PC-3 (cell line): ENCODE results near the gene SDC4. TPM values are rescaled to one million over a fixed set of nuclear protein-coding genes. Genes with fewer than 3 reads are reported as not detected.

Source experiments
- ATAC-seq: fragments of 200-7000 bp; cut with Tn5 transposase; 2 replicates; pipeline ENCODE4 v1.9.1; 2020; ENCODE audit warnings: mild to moderate bottlenecking, moderate library complexity
- BruUV-seq: library from RNA; stranded (reverse); fragments of 400-500 nt; replicated peaks from 2 replicates; lab custom pipeline; 2021; lab: Mats Ljungman, UMichigan
- CTCF ChIA-PET: fragments of 300-600 bp; sonication (Branson Sonifier 250); formaldehyde crosslinking; loops from one replicate; lab custom pipeline; 2022; ENCODE audit warnings: antibody characterized with exemption; lab: Charles Lee
- POLR2A ChIA-PET: fragments of 300-600 bp; sonication (Branson Sonifier 250); formaldehyde crosslinking; loops from one replicate; lab custom pipeline; 2022; ENCODE audit warnings: antibody characterized with exemption; ENCODE audit not compliant: unreplicated experiment; lab: Charles Lee
- DNase-seq: peaks from one replicate; pipeline ENCODE4 v3.0.0-alpha.2; 2015
- H2AFZ ChIP-seq: fragments of 300-600 bp; sonication (generic); 2 replicates; pipeline ENCODE4 v1.6.0; 2016; ENCODE audit warnings: antibody characterized with exemption, low read length
- H3F3A ChIP-seq: fragments of 300-600 bp; sonication (generic); one replicate; pipeline ENCODE4 v1.6.0; 2017; ENCODE audit warnings: antibody characterized with exemption, low read length, control low read depth, mild to moderate bottlenecking; ENCODE audit not compliant: unreplicated experiment
- H3K27ac ChIP-seq: fragments of 300-600 bp; sonication (generic); 2 replicates; pipeline ENCODE4 v1.5.1; 2016; ENCODE audit warnings: mild to moderate bottlenecking, low read length
- H3K27me3 ChIP-seq: fragments of 300-600 bp; sonication (generic); 2 replicates; pipeline ENCODE4 v1.6.1; 2016; ENCODE audit warnings: low read length, mixed read lengths
- H3K36me3 ChIP-seq: fragments of 300-600 bp; sonication (generic); 2 replicates; pipeline ENCODE4 v1.6.1; 2016; ENCODE audit warnings: low read depth, mixed run types, low read length, mixed read lengths
- H3K4me1 ChIP-seq: fragments of 300-600 bp; sonication (generic); 2 replicates; pipeline ENCODE4 v1.5.1; 2016; ENCODE audit warnings: low read length; ENCODE audit not compliant: insufficient read depth
- H3K4me2 ChIP-seq: fragments of 300-600 bp; sonication (generic); 2 replicates; pipeline ENCODE4 v1.6.0; 2016; ENCODE audit warnings: low read length
- H3K4me3 ChIP-seq: fragments of 300-600 bp; sonication (generic); 2 replicates; pipeline ENCODE4 v1.5.1; 2016; ENCODE audit warnings: mild to moderate bottlenecking, low read length, mixed read lengths
- H3K79me2 ChIP-seq: fragments of 300-600 bp; sonication (generic); 2 replicates; pipeline ENCODE4 v1.6.1; 2017; ENCODE audit warnings: low read length, mixed read lengths
- H3K9ac ChIP-seq: fragments of 300-600 bp; sonication (generic); 2 replicates; pipeline ENCODE4 v1.6.0; 2016; ENCODE audit warnings: mild to moderate bottlenecking, low read length
- H3K9me2 ChIP-seq: fragments of 300-600 bp; sonication (generic); replicated peaks from 2 replicates; pipeline ENCODE4 v1.6.1; 2016; ENCODE audit warnings: mixed run types, low read length, mixed read lengths
- H3K9me3 ChIP-seq: fragments of 300-600 bp; sonication (generic); 2 replicates; pipeline ENCODE4 v1.6.1; 2016; ENCODE audit warnings: low read length, mixed read lengths
- H4K20me1 ChIP-seq: fragments of 300-600 bp; sonication (generic); 2 replicates; pipeline ENCODE4 v1.6.1; 2016; ENCODE audit warnings: low read length, mixed read lengths
- CTCF ChIP-seq: fragments of 300-600 bp; sonication (generic); conservative IDR thresholded peaks from 2 replicates; pipeline ENCODE4 v1.5.1; 2017; ENCODE audit warnings: antibody characterized with exemption, low read depth, mild to moderate bottlenecking, low read length
- EZH2 ChIP-seq: fragments of 300-600 bp; sonication (generic); IDR thresholded peaks from one replicate; pipeline ENCODE4 v1.6.1; 2017; ENCODE audit warnings: antibody characterized with exemption, mild to moderate bottlenecking, low read length; ENCODE audit not compliant: unreplicated experiment
- EZH2phosphoT487 ChIP-seq: fragments of 300-600 bp; sonication (generic); IDR thresholded peaks from 2 replicates; pipeline ENCODE4 v1.6.1; 2018; ENCODE audit warnings: mild to moderate bottlenecking, antibody characterized with exemption, low read length, borderline replicate concordance
- intact Hi-C: fragments of 100-400 bp; cut with micrococcal nuclease; formaldehyde crosslinking; loops from 2 replicates; pipeline ENCODE4 v1.9.0; 2023
- total RNA-seq: library from RNA; depleted of rRNA; stranded (reverse); fragments of >200 nt; gene quantifications from 2 replicates; pipeline ENCODE4 v1.2.3, GENCODE V29; 2014

The SDC4 gene
- total RNA-seq, 1 experiment from 2014 or later: 134 TPM

DNA sequence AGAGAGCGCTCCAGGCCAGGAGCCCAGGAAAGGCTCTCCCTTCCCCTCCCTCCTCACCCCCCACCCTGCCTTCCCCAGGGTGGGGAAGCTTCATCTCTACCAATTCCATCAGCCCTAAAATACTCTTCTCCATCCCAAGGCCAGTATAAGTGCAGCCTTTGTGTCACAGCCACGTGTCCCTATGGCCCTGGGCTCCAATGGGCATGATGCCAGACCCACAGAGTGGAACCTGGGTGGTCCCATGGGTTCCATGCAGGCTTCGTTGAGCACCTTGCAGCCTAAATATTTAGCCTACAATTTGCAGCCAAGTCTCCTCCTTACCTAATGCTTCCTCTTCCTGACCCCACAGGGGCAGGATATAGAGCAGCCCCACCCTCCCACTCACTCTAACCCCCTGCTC, 39.1 kb downstream of the SDC4 start:
- Histone ChIP-seq H3K27ac (no peak overlapping the region), H3K4me1 (no peaks in the 10 kb centered on the region), H3K4me3 (no peak overlapping the region), H3K9me2 (no peaks in the 10 kb centered on the region), H3K4me2 (no peak overlapping the region), H4K20me1 (no peaks in the 10 kb centered on the region), H3K36me3 (no peaks in the 10 kb centered on the region), H3F3A (no peaks in the 10 kb centered on the region), H3K9ac (no peak overlapping the region), H3K27me3 (no peaks in the 10 kb centered on the region), H2AFZ (no peak overlapping the region), H3K9me3 (no peaks in the 10 kb centered on the region), H3K79me2 (no peaks in the 10 kb centered on the region)
- no peak for DNase-seq
- no peak for ATAC-seq
- POLR2A ChIA-PET: no interaction called here
- intact Hi-C loops: no loop called here
- TF ChIP-seq EZH2phosphoT487 (no peak), EZH2 (no peak), CTCF (no peak)
- CTCF ChIA-PET: no interaction called here
- BruUV-seq: no TSS peak

DNA sequence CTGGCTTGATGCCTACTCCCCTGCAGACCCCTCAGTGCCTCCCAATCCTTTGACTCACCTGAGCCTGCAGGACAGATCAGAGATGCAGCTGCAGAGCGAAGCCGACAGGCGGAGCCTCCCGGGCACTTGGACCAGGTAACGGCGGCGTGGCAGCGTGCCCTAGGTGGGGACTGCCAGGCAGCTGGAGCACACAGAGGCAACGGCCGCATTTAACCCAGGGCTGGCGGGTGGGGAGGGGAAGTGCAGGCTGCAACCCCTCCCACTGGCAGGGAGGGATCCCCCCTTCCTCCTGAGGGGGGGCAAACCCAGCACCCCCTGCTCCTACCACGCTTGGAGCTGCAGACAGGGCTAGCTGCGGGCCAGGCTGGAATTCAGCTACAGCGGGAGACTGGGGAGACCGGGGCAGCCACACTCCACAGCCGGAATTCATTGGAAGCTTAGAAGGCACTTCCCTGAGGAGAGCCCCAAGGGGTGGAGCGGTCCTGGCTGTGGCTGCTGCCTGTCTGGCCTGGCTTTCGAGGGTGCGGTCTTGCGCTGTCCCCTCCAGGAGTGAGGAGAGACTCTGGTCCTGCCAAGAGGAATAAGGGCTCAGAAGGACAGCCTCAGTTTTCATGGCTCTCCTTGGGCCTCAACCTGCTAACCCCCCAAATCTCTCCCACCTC, 40.0 kb downstream of the SDC4 start, which contains the start of gene MATN4:
Gene MATN4, minus strand, starts transcription at position 183 of the 662 bp plus-strand sequence. CDS start 2,717 bp downstream, outside the sequence.
- H3K9me3 ChIP-seq: no peaks in the 10 kb centered on the region
- H3K9ac ChIP-seq: no peak within 1 kb of the TSS
- no peaks in the 10 kb centered on the region for H3F3A ChIP-seq
- no TSS peak for BruUV-seq
- intact Hi-C loops: no loop called here
- no peaks in the 10 kb centered on the region for H3K9me2 ChIP-seq
- H4K20me1 ChIP-seq: no peaks in the 10 kb centered on the region
- H3K27me3 ChIP-seq: no peaks in the 10 kb centered on the region
- H2AFZ ChIP-seq: no peak within 1 kb of the TSS
- H3K4me1 ChIP-seq: no peaks in the 10 kb centered on the region
- ChIA-PET CTCF (no interaction called here), POLR2A (no interaction called here)
- no peaks in the 10 kb centered on the region for H3K36me3 ChIP-seq
- H3K27ac ChIP-seq: no peak within 1 kb of the TSS
- TF ChIP-seq CTCF (no peak), EZH2phosphoT487 (no peak), EZH2 (no peak)
- DNase-seq (no peak), ATAC-seq (no peak; the same call in 1 of the 2 replicates)
- no peak within 1 kb of the TSS for H3K4me3 ChIP-seq
- H3K79me2 ChIP-seq: no peaks in the 10 kb centered on the region
- H3K4me2 ChIP-seq: no peak within 1 kb of the TSS

- no peaks in the 10 kb centered on the region for H4K20me1 ChIP-seq
- no peaks in the 10 kb centered on the region for H3K79me2 ChIP-seq
- H3K36me3 ChIP-seq: no peaks in the 10 kb centered on the region
- intact Hi-C loops: no loop called here
- TF ChIP-seq CTCF (no peak), EZH2phosphoT487 (no peak), EZH2 (no peak)
- ChIA-PET POLR2A (no interaction called here), CTCF (no interaction called here)
- no peaks in the 10 kb centered on the region for H3F3A ChIP-seq
- no peaks in the 10 kb centered on the region for H3K9me3 ChIP-seq
- H3K9me2 ChIP-seq: no peaks in the 10 kb centered on the region
- H3K27me3 ChIP-seq: no peaks in the 10 kb centered on the region
- H3K4me3 ChIP-seq: no peak overlapping the region
- H3K9ac ChIP-seq: no peak overlapping the region
- H2AFZ ChIP-seq: no peak overlapping the region
- no peaks in the 10 kb centered on the region for H3K4me1 ChIP-seq
- no peak for ATAC-seq
- no peak for DNase-seq
- BruUV-seq: no TSS peak
- no peak overlapping the region for H3K27ac ChIP-seq
- no peak overlapping the region for H3K4me2 ChIP-seq
These were observed 41.1 kb downstream of the SDC4 start for GRCh38 chr20:45307076-45307640.
